ENCODE measurements around the gene ELOVL4.

ELOVL4 gene

DNA sequence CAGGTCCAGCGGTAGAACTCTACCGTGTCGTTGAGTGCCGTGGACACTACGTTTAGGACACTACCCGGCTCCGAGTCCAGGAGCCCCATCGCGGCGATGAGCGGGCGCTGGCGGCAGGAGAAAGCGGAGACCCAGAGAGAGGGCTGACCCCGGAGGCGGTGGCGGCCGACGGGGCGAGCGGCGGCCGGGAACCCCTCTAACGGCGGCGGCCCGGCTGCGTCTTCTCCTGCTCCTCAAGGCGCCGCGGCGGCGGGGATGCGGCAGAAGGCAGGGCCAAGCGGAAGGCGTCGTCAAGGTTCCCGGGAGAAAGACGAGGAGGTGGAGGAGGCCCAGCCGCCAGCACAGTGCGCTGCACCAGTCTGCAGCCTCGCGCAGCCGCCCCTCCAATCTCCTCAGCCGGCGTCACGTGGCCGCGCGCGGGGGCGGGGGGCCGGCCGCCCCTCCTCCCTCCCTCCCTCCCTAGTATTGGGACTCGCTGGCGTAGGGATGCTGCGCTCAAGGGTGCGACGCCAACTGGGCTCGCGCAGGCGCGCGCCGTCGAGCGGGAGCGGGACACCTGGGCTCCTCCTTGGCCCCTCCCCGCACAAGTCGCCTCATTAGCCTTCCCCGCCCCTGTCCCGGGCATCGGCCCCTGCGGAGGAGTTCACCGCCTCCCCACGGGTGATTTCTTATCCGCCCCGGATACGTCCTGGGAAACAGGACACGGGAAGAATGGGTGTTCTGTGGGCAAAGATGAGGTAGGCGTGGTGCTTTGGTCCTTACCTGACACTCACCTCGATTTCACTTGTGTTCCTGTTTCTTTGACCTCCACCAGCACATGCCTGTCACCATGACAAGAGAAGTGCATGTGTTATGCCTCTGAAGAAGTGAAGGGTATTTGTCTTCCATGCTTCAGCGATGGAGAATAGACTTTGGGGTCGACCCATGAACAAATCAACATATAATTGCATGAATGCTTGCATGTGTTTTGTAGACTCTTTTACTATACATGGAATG is at the start of gene ELOVL4:
Gene ELOVL4 (minus strand): TSS at position 363 of the 996 bp plus-strand sequence. CDS start 274 bp downstream, at position 89.
- peak within 1 kb of the TSS; percentile 71 for H3K4me3 ChIP-seq (ENCODE audit: low read length)
- TF ChIP-seq, protein P1, sequence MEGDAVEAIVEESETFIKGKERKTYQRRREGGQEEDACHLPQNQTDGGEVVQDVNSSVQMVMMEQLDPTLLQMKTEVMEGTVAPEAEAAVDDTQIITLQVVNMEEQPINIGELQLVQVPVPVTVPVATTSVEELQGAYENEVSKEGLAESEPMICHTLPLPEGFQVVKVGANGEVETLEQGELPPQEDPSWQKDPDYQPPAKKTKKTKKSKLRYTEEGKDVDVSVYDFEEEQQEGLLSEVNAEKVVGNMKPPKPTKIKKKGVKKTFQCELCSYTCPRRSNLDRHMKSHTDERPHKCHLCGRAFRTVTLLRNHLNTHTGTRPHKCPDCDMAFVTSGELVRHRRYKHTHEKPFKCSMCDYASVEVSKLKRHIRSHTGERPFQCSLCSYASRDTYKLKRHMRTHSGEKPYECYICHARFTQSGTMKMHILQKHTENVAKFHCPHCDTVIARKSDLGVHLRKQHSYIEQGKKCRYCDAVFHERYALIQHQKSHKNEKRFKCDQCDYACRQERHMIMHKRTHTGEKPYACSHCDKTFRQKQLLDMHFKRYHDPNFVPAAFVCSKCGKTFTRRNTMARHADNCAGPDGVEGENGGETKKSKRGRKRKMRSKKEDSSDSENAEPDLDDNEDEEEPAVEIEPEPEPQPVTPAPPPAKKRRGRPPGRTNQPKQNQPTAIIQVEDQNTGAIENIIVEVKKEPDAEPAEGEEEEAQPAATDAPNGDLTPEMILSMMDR (conservative IDR thresholded peaks at IDR 0.05; ENCODE audit: low read depth, low read length), result no peak
- no peak for DNase-seq (ENCODE audit: low read depth)

DNA sequence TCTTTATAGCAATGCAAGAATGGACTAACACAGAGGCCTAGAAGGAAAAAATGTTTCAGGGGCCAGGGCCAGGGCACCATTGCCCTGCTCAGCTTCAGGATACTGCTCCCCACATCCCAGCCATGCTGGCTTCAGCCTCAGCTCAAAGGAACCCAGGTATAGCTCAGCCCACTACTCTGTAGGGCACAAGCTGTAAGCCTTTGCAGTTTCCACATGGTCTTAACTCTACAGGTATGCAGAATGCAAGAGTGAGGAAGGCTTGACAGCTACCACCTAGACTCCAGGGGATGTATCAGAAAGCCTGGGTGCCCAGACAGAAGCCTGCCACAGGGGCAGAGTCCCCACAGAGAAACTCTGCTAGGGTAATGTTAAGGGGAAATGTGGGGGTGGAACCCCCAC is 46.6 kb upstream of the ELOVL4 start:
- no peak for DNase-seq (ENCODE audit: low read depth)
- no peak overlapping the region for H3K4me3 ChIP-seq (ENCODE audit: low read length)
- TF ChIP-seq, protein P1 (conservative IDR thresholded peaks at IDR 0.05; ENCODE audit: low read depth, low read length), result no peak

DNA sequence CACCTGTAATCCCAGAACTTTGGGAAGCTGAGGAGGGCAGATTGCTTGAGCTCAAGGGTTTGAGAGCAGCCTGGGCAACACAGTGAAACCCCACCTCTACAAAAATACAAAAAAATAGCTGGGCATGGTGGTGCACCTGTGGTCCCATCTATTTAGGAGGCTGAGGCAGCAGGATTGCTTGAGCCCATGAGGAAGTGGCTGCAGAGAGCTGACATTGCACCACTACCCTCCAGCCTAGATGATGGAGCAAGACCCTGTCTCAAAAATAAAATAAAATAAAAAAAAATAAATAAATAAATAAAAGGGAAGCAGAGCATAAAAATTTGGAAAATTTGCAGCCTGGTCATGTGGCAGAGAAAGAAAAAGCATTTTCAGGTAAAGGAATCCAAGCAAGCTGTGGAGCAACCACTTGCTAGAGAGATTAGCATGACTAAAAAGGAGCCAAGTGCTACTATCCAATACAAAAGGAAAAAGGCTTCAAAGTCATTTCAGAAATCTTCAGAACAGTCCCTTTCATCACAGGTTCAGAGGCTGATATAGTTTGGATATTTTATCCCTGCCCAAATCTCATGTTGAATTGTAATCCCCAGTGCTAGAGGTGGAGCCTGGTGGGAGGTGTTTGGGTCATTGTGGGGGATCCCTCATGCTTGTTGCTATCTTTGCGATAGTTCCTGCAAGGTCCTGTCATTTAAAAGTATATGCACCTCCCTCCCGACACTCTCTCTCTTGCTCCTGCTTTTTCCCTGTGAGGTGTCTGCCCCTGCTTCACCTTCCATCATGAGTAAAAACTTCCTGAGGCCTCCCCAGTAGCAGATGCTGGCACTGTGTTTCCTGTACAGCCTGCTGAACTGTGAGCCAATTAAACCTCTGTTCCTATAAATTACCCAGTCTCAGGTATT is 45.9 kb upstream of the ELOVL4 start:
- TF ChIP-seq, protein P1 (conservative IDR thresholded peaks at IDR 0.05; ENCODE audit: low read depth, low read length), result no peak
- DNase-seq (ENCODE audit: low read depth), result no peak

DNA sequence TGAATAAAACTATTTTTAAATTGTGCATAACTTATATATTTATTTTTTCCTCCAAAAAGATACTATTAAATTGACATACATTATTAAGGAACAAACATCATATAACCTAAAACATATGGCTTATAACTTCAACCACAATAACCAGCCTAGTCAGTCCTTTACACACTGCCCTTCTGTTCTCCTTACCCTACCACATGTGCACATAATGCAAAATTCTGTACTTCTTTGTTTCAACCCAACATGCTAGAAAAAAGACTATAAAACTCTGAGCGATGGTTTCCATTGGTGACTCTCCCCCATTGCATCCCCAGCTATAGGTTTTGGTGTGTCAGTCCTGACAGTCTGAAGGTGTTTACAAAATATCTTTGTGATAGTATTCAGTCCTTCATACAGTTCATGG is 42.3 kb upstream of the ELOVL4 start:
- no peak overlapping the region for H3K4me3 ChIP-seq (ENCODE audit: low read length)
- TF ChIP-seq, protein P1 (conservative IDR thresholded peaks at IDR 0.05; ENCODE audit: low read depth, low read length), result no peak
- no peak for DNase-seq (ENCODE audit: low read depth)

More for the DNA sequence above, 45.9 kb upstream of the ELOVL4 start:
- no peak overlapping the region for H3K4me3 ChIP-seq (ENCODE audit: low read length)

DNA sequence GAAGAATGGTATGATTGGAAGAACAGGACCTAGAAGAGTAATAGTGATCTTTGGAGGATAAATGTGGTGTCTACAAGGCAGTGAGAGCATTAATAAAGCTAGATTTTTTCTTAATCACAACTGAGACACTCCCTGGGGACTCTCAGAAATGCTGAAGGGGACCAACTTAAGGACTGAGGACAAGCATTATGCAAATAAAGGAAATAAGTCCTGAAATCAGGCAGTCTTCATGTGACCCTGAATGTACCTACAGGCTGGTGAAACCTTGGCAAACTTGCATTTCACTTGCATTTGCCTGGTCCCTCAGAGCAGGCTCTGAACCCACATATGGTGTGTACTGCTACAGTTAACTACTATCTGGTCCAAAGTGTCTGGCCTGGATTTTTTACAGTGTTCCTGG is 37.8 kb upstream of the ELOVL4 start:
- TF ChIP-seq, protein P1 (conservative IDR thresholded peaks at IDR 0.05; ENCODE audit: low read depth, low read length), result no peak
- DNase-seq (ENCODE audit: low read depth), result no peak
- no peak overlapping the region for H3K4me3 ChIP-seq (ENCODE audit: low read length)

DNA sequence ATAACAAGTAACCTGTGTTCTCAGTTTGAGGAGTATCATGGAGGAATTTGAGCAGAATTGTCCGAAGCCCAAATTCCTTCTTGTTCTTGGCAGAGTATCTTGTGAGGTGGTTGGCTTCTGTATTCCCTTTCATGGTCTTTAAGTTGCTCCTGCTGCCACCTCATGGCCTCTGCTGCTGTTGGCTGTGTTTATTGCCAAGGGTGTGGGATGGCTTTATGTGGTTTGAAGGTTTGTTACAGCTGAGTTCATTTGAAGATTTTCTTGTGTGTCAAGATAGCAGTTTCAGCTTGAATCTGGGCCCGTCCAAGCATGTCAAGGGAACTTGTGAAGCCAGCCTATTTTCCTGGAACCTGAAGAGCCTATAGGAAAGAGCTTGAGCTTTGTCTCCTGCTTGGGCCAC is 36.9 kb upstream of the ELOVL4 start:
- no peak overlapping the region for H3K4me3 ChIP-seq (ENCODE audit: low read length)
- DNase-seq (ENCODE audit: low read depth), result peak; percentile 5
- TF ChIP-seq, protein P1 (conservative IDR thresholded peaks at IDR 0.05; ENCODE audit: low read depth, low read length), result peak; percentile 12

Measured in retinal pigment epithelial cell (primary cell).